HEK293 (cell line): Measurements from ENCODE around the gene GBGT1.

Experiments
- CTCF ChIA-PET: fragments of 350-600 bp; formaldehyde crosslinking; extraction: SDS; loops from one replicate; lab custom pipeline; 2021; ENCODE audit warnings: antibody characterized with exemption; lab: Yijun Ruan, JAX
- POLR2A ChIA-PET: fragments of 300-600 bp; formaldehyde crosslinking; extraction: SDS; loops from one replicate; lab custom pipeline; 2020; ENCODE audit warnings: antibody characterized with exemption, inconsistent platforms; lab: Yijun Ruan, JAX
- H3K27ac ChIP-seq: fragments of 200-500 bp; sonication (Bioruptor generic); 2 replicates; pipeline ENCODE4 v1.5.1; 2014; ENCODE audit warnings: low read depth, low read length, control low read depth, inconsistent platforms; ENCODE audit errors: extremely low read depth
- H3K36me3 ChIP-seq, 2 experiments: fragments of 200-500 bp in 1 of 2; sonication (Bioruptor generic) in 1 of 2; 1 replicate in 1 of 2; 2 replicates in 1 of 2; pipeline ENCODE4 v1.5.1; 2014 to 2017; ENCODE audit warnings: inconsistent platforms in 2 of 2, low read length in 2 of 2; ENCODE audit not compliant: control insufficient read depth in 2 of 2, insufficient read depth in 1 of 2
- H3K4me1 ChIP-seq: fragments of 200-500 bp; sonication (Bioruptor generic); 2 replicates; pipeline ENCODE4 v1.5.1; 2014; ENCODE audit warnings: mild to moderate bottlenecking, low read length, inconsistent platforms; ENCODE audit not compliant: control insufficient read depth, insufficient read depth
- H3K4me3 ChIP-seq: 2 replicates; pipeline ENCODE4 v1.5.1; 2011; ENCODE audit warnings: low read depth, mild to moderate bottlenecking, control low read depth, low read length, moderate library complexity
- H3K9me3 ChIP-seq: fragments of 200-500 bp; sonication (Bioruptor generic); 2 replicates; pipeline ENCODE4 v1.5.1; 2014; ENCODE audit warnings: low read depth, low read length, inconsistent platforms; ENCODE audit not compliant: control insufficient read depth, insufficient read depth
- GLI2 ChIP-seq: fragments of 450-650 bp; formaldehyde crosslinking; IDR thresholded peaks from 2 replicates; pipeline ENCODE4; 2017; ENCODE audit warnings: missing biosample characterization, missing genetic modification characterization, low read depth, borderline replicate concordance
- GLIS1 ChIP-seq: fragments of 450-650 bp; formaldehyde crosslinking; IDR thresholded peaks from 2 replicates; pipeline ENCODE4 v1.5.1; 2016; ENCODE audit warnings: missing biosample characterization, missing genetic modification characterization
- HOXC10 ChIP-seq: sonication (generic); formaldehyde crosslinking; IDR thresholded peaks from 2 replicates; pipeline ENCODE4 v1.8.1; 2023; ENCODE audit warnings: mild to moderate bottlenecking, missing genetic modification reagents
- KLF9 ChIP-seq: fragments of 450-650 bp; formaldehyde crosslinking; IDR thresholded peaks from 2 replicates; pipeline ENCODE4 v1.5.1; 2016; ENCODE audit warnings: missing biosample characterization, missing genetic modification characterization, low read depth
- MEIS1 ChIP-seq: sonication (generic); formaldehyde crosslinking; IDR thresholded peaks from 2 replicates; pipeline ENCODE4 v1.8.1; 2022; ENCODE audit warnings: missing genetic modification reagents, mild to moderate bottlenecking, borderline replicate concordance
- ZBTB21 ChIP-seq: fragments of 450-650 bp; formaldehyde crosslinking; IDR thresholded peaks from 2 replicates; pipeline ENCODE4 v1.5.1; 2017; ENCODE audit warnings: missing biosample characterization, missing genetic modification characterization
- ZEB2 ChIP-seq: fragments of 450-650 bp; formaldehyde crosslinking; IDR thresholded peaks from 2 replicates; pipeline ENCODE4 v1.5.1; 2016; ENCODE audit warnings: missing biosample characterization, missing genetic modification characterization
- ZNF184 ChIP-seq: fragments of 450-650 bp; IDR thresholded peaks from 2 replicates; pipeline ENCODE4 v1.5.1; 2018; ENCODE audit warnings: missing biosample characterization, mild to moderate bottlenecking, missing genetic modification characterization
- ZNF274 ChIP-seq, 2 experiments: fragments of 200-500 bp in 1 of 2; fragments of 450-650 bp in 1 of 2; sonication (Bioruptor generic) in 1 of 2; formaldehyde crosslinking in 1 of 2; IDR thresholded peaks; 2 replicates each; pipeline versions ENCODE4 v1.5.1 to v1.6.1; 2014 to 2016; ENCODE audit warnings: borderline replicate concordance in 1 of 2, inconsistent platforms in 1 of 2, low read length in 1 of 2, missing biosample characterization in 1 of 2, missing genetic modification characterization in 1 of 2
- ZNF426 ChIP-seq: fragments of 450-650 bp; formaldehyde crosslinking; IDR thresholded peaks from 2 replicates; pipeline ENCODE4 v1.5.1; 2017; ENCODE audit warnings: missing biosample characterization, missing genetic modification characterization, mild to moderate bottlenecking, inconsistent platforms, moderate library complexity
- ZNF521 ChIP-seq: fragments of 450-650 bp; formaldehyde crosslinking; IDR thresholded peaks from 2 replicates; pipeline ENCODE4 v1.5.1; 2017; ENCODE audit warnings: missing biosample characterization, mild to moderate bottlenecking, missing genetic modification characterization
- ZNF558 ChIP-seq: fragments of 450-650 bp; formaldehyde crosslinking; IDR thresholded peaks from 2 replicates; pipeline ENCODE4 v1.5.1; 2016; ENCODE audit warnings: missing biosample characterization, missing genetic modification characterization
- ZNF621 ChIP-seq: fragments of 450-650 bp; formaldehyde crosslinking; IDR thresholded peaks from 2 replicates; pipeline ENCODE4 v1.5.1; 2017; ENCODE audit warnings: missing biosample characterization, missing genetic modification characterization
- ZSCAN18 ChIP-seq: fragments of 450-650 bp; formaldehyde crosslinking; IDR thresholded peaks from 2 replicates; pipeline ENCODE4 v1.5.1; 2016; ENCODE audit warnings: missing biosample characterization, missing genetic modification characterization
- TF ChIP-seq, protein P1 (sequence below): fragments of 450-650 bp; formaldehyde crosslinking; IDR thresholded peaks from 2 replicates; pipeline ENCODE4 v1.5.1; 2016; ENCODE audit warnings: missing biosample characterization, missing genetic modification characterization
- TF ChIP-seq, protein P2 (sequence below): fragments of 450-650 bp; formaldehyde crosslinking; IDR thresholded peaks from 2 replicates; pipeline ENCODE4 v1.5.1; 2016; ENCODE audit warnings: missing biosample characterization, missing genetic modification characterization
- TF ChIP-seq, protein P3 (sequence below): fragments of 450-650 bp; IDR thresholded peaks from 2 replicates; pipeline ENCODE4 v1.5.1; 2018; ENCODE audit warnings: missing biosample characterization, mild to moderate bottlenecking, missing genetic modification characterization
- TF ChIP-seq, protein P4 (sequence below): fragments of 450-650 bp; formaldehyde crosslinking; optimal IDR thresholded peaks from 2 replicates; pipeline ENCODE3; 2016; ENCODE audit warnings: missing biosample characterization, mild to moderate bottlenecking, missing genetic modification characterization
- TF ChIP-seq, protein P5 (sequence below): fragments of 450-650 bp; formaldehyde crosslinking; conservative IDR thresholded peaks from 2 replicates; pipeline ENCODE4 v1.5.1; 2016; ENCODE audit warnings: low read depth, missing biosample characterization, missing genetic modification characterization
- TF ChIP-seq, protein P6 (sequence below): fragments of 450-650 bp; formaldehyde crosslinking; IDR thresholded peaks from 2 replicates; pipeline ENCODE4 v1.5.1; 2016; ENCODE audit warnings: missing biosample characterization, missing genetic modification characterization

GBGT1 gene

GRCh38 chr9:133148199-133149129 lies 15.2 kb downstream of the GBGT1 start:
- Histone ChIP-seq H3K4me1 (peaks cover 3% of the 10 kb centered on the region; the same call in 1 of the 2 replicates), H3K4me3 (peak overlapping the region; percentile 64), H3K9me3 (no peaks in the 10 kb centered on the region), H3K27ac (peak overlapping the region; percentile 89), H3K36me3 (no peaks in the 10 kb centered on the region)
- POLR2A ChIA-PET: interaction anchor here (0.6 to 2.1 kb wide), 14 partner anchors 11 to 1514 kb away, joined by 3 to 11 read pairs (median 5); partner anchors contain the start of genes GTF3C5, MED22 and RPL7A
- CTCF ChIA-PET: interaction anchor here (0.6 to 7.8 kb wide), 38 partner anchors 8 to 1576 kb away, joined by 3 to 342 read pairs (median 6); partner anchors contain the start of gene GTF3C5
- TF ChIP-seq ZNF274 (IDR thresholded peaks at IDR 0.05; ENCODE audit: low read length) (no peak), ZNF274 (tag by site-specific recombination; IDR thresholded peaks at IDR 0.05; ENCODE audit: borderline replicate concordance) (no peak), HOXC10 (CRISPR knock-in tag) (no peak), ZNF521 (no peak), MEIS1 (CRISPR knock-in tag) (no peak), ZNF621 (tag by site-specific recombination) (no peak), GLI2 (tag by site-specific recombination) (no peak), ZNF558 (tag by site-specific recombination) (no peak), ZNF426 (tag by site-specific recombination) (no peak), ZNF184 (no peak), GLIS1 (no peak), ZBTB21 (no peak), KLF9 (tag by site-specific recombination) (no peak), ZSCAN18 (tag by site-specific recombination) (no peak), ZEB2 (tag by site-specific recombination) (no peak; the same call in 1 of the 2 replicates)
- TF ChIP-seq, protein P1, sequence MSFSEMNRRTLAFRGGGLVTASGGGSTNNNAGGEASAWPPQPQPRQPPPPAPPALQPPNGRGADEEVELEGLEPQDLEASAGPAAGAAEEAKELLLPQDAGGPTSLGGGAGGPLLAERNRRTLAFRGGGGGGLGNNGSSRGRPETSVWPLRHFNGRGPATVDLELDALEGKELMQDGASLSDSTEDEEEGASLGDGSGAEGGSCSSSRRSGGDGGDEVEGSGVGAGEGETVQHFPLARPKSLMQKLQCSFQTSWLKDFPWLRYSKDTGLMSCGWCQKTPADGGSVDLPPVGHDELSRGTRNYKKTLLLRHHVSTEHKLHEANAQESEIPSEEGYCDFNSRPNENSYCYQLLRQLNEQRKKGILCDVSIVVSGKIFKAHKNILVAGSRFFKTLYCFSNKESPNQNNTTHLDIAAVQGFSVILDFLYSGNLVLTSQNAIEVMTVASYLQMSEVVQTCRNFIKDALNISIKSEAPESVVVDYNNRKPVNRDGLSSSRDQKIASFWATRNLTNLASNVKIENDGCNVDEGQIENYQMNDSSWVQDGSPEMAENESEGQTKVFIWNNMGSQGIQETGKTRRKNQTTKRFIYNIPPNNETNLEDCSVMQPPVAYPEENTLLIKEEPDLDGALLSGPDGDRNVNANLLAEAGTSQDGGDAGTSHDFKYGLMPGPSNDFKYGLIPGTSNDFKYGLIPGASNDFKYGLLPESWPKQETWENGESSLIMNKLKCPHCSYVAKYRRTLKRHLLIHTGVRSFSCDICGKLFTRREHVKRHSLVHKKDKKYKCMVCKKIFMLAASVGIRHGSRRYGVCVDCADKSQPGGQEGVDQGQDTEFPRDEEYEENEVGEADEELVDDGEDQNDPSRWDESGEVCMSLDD (tag by site-specific recombination): peak; percentile 48; the same call in 1 of the 2 replicates
- TF ChIP-seq, protein P2, sequence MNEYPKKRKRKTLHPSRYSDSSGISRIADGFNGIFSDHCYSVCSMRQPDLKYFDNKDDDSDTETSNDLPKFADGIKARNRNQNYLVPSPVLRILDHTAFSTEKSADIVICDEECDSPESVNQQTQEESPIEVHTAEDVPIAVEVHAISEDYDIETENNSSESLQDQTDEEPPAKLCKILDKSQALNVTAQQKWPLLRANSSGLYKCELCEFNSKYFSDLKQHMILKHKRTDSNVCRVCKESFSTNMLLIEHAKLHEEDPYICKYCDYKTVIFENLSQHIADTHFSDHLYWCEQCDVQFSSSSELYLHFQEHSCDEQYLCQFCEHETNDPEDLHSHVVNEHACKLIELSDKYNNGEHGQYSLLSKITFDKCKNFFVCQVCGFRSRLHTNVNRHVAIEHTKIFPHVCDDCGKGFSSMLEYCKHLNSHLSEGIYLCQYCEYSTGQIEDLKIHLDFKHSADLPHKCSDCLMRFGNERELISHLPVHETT (tag by site-specific recombination): no peak
- TF ChIP-seq, protein P3, sequence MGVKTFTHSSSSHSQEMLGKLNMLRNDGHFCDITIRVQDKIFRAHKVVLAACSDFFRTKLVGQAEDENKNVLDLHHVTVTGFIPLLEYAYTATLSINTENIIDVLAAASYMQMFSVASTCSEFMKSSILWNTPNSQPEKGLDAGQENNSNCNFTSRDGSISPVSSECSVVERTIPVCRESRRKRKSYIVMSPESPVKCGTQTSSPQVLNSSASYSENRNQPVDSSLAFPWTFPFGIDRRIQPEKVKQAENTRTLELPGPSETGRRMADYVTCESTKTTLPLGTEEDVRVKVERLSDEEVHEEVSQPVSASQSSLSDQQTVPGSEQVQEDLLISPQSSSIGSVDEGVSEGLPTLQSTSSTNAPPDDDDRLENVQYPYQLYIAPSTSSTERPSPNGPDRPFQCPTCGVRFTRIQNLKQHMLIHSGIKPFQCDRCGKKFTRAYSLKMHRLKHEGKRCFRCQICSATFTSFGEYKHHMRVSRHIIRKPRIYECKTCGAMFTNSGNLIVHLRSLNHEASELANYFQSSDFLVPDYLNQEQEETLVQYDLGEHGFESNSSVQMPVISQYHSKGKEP (tag by site-specific recombination): no peak
- TF ChIP-seq, protein P4, sequence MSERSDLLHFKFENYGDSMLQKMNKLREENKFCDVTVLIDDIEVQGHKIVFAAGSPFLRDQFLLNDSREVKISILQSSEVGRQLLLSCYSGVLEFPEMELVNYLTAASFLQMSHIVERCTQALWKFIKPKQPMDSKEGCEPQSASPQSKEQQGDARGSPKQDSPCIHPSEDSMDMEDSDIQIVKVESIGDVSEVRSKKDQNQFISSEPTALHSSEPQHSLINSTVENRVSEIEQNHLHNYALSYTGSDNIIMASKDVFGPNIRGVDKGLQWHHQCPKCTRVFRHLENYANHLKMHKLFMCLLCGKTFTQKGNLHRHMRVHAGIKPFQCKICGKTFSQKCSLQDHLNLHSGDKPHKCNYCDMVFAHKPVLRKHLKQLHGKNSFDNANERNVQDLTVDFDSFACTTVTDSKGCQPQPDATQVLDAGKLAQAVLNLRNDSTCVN (tag by site-specific recombination): peak; percentile 32
- TF ChIP-seq, protein P5, sequence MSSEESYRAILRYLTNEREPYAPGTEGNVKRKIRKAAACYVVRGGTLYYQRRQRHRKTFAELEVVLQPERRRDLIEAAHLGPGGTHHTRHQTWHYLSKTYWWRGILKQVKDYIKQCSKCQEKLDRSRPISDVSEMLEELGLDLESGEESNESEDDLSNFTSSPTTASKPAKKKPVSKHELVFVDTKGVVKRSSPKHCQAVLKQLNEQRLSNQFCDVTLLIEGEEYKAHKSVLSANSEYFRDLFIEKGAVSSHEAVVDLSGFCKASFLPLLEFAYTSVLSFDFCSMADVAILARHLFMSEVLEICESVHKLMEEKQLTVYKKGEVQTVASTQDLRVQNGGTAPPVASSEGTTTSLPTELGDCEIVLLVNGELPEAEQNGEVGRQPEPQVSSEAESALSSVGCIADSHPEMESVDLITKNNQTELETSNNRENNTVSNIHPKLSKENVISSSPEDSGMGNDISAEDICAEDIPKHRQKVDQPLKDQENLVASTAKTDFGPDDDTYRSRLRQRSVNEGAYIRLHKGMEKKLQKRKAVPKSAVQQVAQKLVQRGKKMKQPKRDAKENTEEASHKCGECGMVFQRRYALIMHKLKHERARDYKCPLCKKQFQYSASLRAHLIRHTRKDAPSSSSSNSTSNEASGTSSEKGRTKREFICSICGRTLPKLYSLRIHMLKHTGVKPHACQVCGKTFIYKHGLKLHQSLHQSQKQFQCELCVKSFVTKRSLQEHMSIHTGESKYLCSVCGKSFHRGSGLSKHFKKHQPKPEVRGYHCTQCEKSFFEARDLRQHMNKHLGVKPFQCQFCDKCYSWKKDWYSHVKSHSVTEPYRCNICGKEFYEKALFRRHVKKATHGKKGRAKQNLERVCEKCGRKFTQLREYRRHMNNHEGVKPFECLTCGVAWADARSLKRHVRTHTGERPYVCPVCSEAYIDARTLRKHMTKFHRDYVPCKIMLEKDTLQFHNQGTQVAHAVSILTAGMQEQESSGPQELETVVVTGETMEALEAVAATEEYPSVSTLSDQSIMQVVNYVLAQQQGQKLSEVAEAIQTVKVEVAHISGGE (tag by site-specific recombination): no peak
- TF ChIP-seq, protein P6, sequence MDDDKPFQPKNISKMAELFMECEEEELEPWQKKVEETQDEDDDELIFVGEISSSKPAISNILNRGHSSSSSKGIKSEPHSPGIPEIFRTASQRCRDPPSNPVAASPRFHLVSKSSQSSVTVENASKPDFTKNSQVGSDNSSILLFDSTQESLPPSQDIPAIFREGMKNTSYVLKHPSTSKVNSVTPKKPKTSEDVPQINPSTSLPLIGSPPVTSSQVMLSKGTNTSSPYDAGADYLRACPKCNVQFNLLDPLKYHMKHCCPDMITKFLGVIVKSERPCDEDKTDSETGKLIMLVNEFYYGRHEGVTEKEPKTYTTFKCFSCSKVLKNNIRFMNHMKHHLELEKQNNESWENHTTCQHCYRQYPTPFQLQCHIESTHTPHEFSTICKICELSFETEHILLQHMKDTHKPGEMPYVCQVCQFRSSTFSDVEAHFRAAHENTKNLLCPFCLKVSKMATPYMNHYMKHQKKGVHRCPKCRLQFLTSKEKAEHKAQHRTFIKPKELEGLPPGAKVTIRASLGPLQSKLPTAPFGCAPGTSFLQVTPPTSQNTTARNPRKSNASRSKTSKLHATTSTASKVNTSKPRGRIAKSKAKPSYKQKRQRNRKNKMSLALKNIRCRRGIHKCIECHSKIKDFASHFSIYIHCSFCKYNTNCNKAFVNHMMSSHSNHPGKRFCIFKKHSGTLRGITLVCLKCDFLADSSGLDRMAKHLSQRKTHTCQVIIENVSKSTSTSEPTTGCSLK (tag by site-specific recombination): no peak
